Vagina (tissue), 2 donors: ENCODE data around the gene EMC8. TPM values are rescaled to one million over a fixed set of nuclear protein-coding genes. Genes with fewer than 3 reads are reported as not detected.

Experiments used
- DNase-seq, 2 donors: peaks; one replicate each; pipeline ENCODE4 v3.0.0-alpha.2; 2017; ENCODE audit errors: extremely low spot score in 2 of 2
- H3K27ac ChIP-seq: fragments of 200-600 bp; sonication (generic); one replicate; pipeline ENCODE4 v1.5.1; 2019
- H3K27me3 ChIP-seq: fragments of 200-600 bp; sonication (generic); one replicate; pipeline ENCODE4 v1.5.1; 2019
- H3K36me3 ChIP-seq, 2 donors: fragments of 200-600 bp; sonication (generic); one replicate each; pipeline ENCODE4 v1.5.1; 2017 to 2019
- H3K4me1 ChIP-seq: fragments of 200-600 bp; sonication (generic); one replicate; pipeline ENCODE4 v1.5.1; 2019
- H3K4me3 ChIP-seq, 2 donors: fragments of 200-600 bp; sonication (generic); 1 replicate in 1 of 2; 2 replicates in 1 of 2; pipeline ENCODE4 v1.5.1; 2016 to 2019
- H3K9me3 ChIP-seq: fragments of 200-600 bp; sonication (generic); one replicate; pipeline ENCODE4 v1.5.1; 2019
- CTCF ChIP-seq, 3 experiments: fragments of 450-650 bp in 2 of 3; fragments of 200-600 bp in 1 of 3; sonication (generic) in 1 of 3; IDR thresholded peaks; one replicate each; pipeline ENCODE4 v1.5.1; 2017 to 2019; ENCODE audit warnings: antibody characterized with exemption in 3 of 3, mild to moderate bottlenecking in 2 of 3, moderate library complexity in 2 of 3
- POLR2A ChIP-seq, 2 donors: fragments of 450-650 bp; IDR thresholded peaks; one replicate each; pipeline ENCODE4 v1.6.1; 2017; ENCODE audit warnings: antibody characterized with exemption in 2 of 2, mild to moderate bottlenecking in 2 of 2, moderate library complexity in 2 of 2
- POLR2AphosphoS5 ChIP-seq, 2 donors: sonication (generic); formaldehyde crosslinking; IDR thresholded peaks; one replicate each; pipeline ENCODE4 v1.9.0; 2017; ENCODE audit warnings: antibody characterized with exemption in 2 of 2, mild to moderate bottlenecking in 2 of 2, low read depth in 1 of 2; ENCODE audit not compliant: insufficient read depth in 1 of 2
- intact Hi-C: fragments of 100-400 bp; cut with DNase I; formaldehyde crosslinking; loops from one replicate; pipeline ENCODE4 v1.15.1; 2023
- total RNA-seq: library from RNA; depleted of rRNA; stranded (reverse); fragments of >200 nt; gene quantifications from one replicate; pipeline ENCODE4 v1.2.3, GENCODE V29; 2016

EMC8 gene
- total RNA-seq, 1 donor from 2014 or later, result 42.0 TPM

- no peaks in the 10 kb centered on the region for H3K36me3 ChIP-seq
- no peak for TF ChIP-seq POLR2A (IDR thresholded peaks at IDR 0.05)
- TF ChIP-seq POLR2AphosphoS5 (IDR thresholded peaks at IDR 0.05; ENCODE audit: insufficient read depth in 1 of 2, low read depth in 1 of 2), result no peak
- no peak for TF ChIP-seq CTCF (IDR thresholded peaks at IDR 0.05)
- H3K9me3 ChIP-seq, result no peaks in the 10 kb centered on the region
- no peaks in the 10 kb centered on the region for H3K4me1 ChIP-seq
- no peaks in the 10 kb centered on the region for H3K27me3 ChIP-seq
- H3K27ac ChIP-seq, result no peak overlapping the region
- DNase-seq, result no peak
- intact Hi-C loops, result no loop called here
- no peak overlapping the region for H3K4me3 ChIP-seq
Measured at GRCh38 chr16:85842848-85843247, 43.5 kb upstream of the EMC8 start.

DNA sequence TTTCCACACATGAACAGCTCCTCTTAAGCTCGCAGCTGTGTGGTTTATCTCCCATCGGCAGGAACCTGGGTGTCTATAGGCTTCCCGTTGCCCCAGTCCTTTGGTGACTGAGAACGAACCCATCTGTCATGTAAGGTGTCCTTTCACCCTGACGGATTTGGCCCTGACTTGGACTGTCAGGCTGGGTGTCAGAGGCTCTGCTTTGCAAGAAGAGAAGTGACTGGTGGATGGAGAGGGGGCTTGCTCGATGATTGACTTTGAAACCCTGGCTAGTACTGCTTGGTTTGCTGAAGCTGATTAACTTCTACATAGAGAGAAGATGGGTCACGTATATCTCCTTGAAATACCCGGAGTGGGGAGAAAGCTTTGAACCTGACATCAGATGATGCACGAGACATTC, 43.1 kb upstream of the EMC8 start:
- H3K4me3 ChIP-seq, result no peak overlapping the region
- TF ChIP-seq CTCF (IDR thresholded peaks at IDR 0.05) (no peak), POLR2AphosphoS5 (IDR thresholded peaks at IDR 0.05; ENCODE audit: insufficient read depth in 1 of 2, low read depth in 1 of 2) (no peak), POLR2A (IDR thresholded peaks at IDR 0.05) (no peak)
- no peak overlapping the region for H3K27ac ChIP-seq
- no peak for DNase-seq
- no peaks in the 10 kb centered on the region for H3K9me3 ChIP-seq
- no peaks in the 10 kb centered on the region for H3K4me1 ChIP-seq
- intact Hi-C loops, result no loop called here
- H3K27me3 ChIP-seq, result no peaks in the 10 kb centered on the region
- no peaks in the 10 kb centered on the region for H3K36me3 ChIP-seq

- TF ChIP-seq CTCF (IDR thresholded peaks at IDR 0.05) (no peak), POLR2AphosphoS5 (IDR thresholded peaks at IDR 0.05; ENCODE audit: insufficient read depth in 1 of 2, low read depth in 1 of 2) (no peak), POLR2A (IDR thresholded peaks at IDR 0.05) (no peak)
- H3K27me3 ChIP-seq, result no peaks in the 10 kb centered on the region
- intact Hi-C loops, result no loop called here
Measured at GRCh38 chr16:85840801-85841200, 41.5 kb upstream of the EMC8 start.

DNA sequence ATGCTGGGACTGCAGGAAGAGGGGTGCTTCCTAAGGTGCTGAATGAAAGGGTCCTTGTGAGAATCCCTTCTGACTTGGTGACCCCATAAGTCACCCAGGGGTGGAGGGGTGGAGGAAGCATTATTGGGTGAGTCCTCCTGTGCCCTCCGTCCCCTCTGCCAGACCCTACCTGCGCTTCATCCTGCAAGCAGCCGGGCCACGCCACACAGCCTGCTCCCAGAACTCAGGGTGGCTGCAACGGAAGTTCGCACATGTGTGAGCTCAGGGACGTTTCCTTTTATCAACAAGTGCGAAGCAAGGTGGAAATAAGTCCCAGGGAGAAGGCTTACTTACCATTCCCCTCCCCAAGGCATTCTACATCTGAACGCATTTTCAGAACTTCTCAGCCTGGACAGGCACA, 41.1 kb upstream of the EMC8 start:
- Histone ChIP-seq H3K4me3 (no peak overlapping the region), H3K27me3 (no peaks in the 10 kb centered on the region), H3K27ac (no peak overlapping the region), H3K36me3 (no peaks in the 10 kb centered on the region), H3K4me1 (no peaks in the 10 kb centered on the region), H3K9me3 (no peaks in the 10 kb centered on the region)
- TF ChIP-seq POLR2A (IDR thresholded peaks at IDR 0.05) (no peak), POLR2AphosphoS5 (IDR thresholded peaks at IDR 0.05; ENCODE audit: insufficient read depth in 1 of 2, low read depth in 1 of 2) (no peak), CTCF (IDR thresholded peaks at IDR 0.05) (no peak)
- DNase-seq, result no peak
- intact Hi-C loops, result no loop called here

More at GRCh38 chr16:85840801-85841200, 41.5 kb upstream of the EMC8 start:
- no peak overlapping the region for H3K27ac ChIP-seq
- no peaks in the 10 kb centered on the region for H3K4me1 ChIP-seq
- no peaks in the 10 kb centered on the region for H3K36me3 ChIP-seq
- no peak for DNase-seq
- H3K4me3 ChIP-seq, result no peak overlapping the region
- H3K9me3 ChIP-seq, result no peaks in the 10 kb centered on the region

- Histone ChIP-seq H3K27ac (no peak overlapping the region), H3K36me3 (no peaks in the 10 kb centered on the region), H3K4me1 (no peaks in the 10 kb centered on the region), H3K27me3 (no peaks in the 10 kb centered on the region), H3K9me3 (no peaks in the 10 kb centered on the region), H3K4me3 (no peak overlapping the region)
- intact Hi-C loops, result no loop called here
- TF ChIP-seq POLR2AphosphoS5 (IDR thresholded peaks at IDR 0.05; ENCODE audit: insufficient read depth in 1 of 2, low read depth in 1 of 2), result no peak
- no peak for TF ChIP-seq CTCF (IDR thresholded peaks at IDR 0.05)
- TF ChIP-seq POLR2A (IDR thresholded peaks at IDR 0.05), result no peak
- DNase-seq, result no peak
Measured at GRCh38 chr16:85839681-85840240, 40.4 kb upstream of the EMC8 start.
